K562 (cell line): ENCODE measurements around the gene CCDC9B. TPM values are rescaled to one million over a fixed set of nuclear protein-coding genes. Genes with fewer than 3 reads are reported as not detected.

Experiments used
- ATAC-seq: fragments of 200-7000 bp; cut with Tn5 transposase; 3 replicates; pipeline ENCODE4 v1.9.1; 2020; ENCODE audit warnings: moderate library complexity
- BruUV-seq: library from RNA; stranded (reverse); fragments of 400-500 nt; replicated peaks from 2 replicates; lab custom pipeline; 2021; lab: Mats Ljungman, UMichigan
- CTCF ChIA-PET: fragments of 300-600 bp; formaldehyde crosslinking; extraction: SDS; loops from one replicate; lab custom pipeline; 2021; ENCODE audit warnings: low intra/inter-chr PET ratio; lab: Yijun Ruan, JAX
- POLR2A ChIA-PET: fragments of 300-600, 350-650 bp; sonication (Branson Sonifier 250); formaldehyde crosslinking; extraction: SDS; loops from one replicate; lab custom pipeline; 2021; ENCODE audit warnings: antibody characterized with exemption, inconsistent platforms; lab: Yijun Ruan, JAX
- DNase-seq, 4 experiments: peaks; one replicate each; pipeline versions ENCODE4 v3.0.0 to v3.0.0-alpha.2; 2011 to 2018; ENCODE audit warnings: low spot score in 3 of 4, mixed read lengths in 3 of 4; ENCODE audit errors: extremely low read depth in 1 of 4
- FAIRE-seq: peaks from 2 replicates; lab custom pipeline; 2011; peaks lifted over from hg19 to GRCh38; lab: Jason Lieb, UNC
- H2AFZ ChIP-seq: 2 replicates; pipeline ENCODE4 v1.6.0; 2011; ENCODE audit warnings: low read depth, low read length, control low read depth, inconsistent platforms
- H3K27ac ChIP-seq: fragments of 200-600 bp; 3 replicates; pipeline ENCODE4 v1.8.0; 2011; ENCODE audit warnings: low read depth, mild to moderate bottlenecking, control low read depth, inconsistent platforms, low read length, moderate library complexity, mixed read lengths; ENCODE audit errors: extremely low read depth
- H3K27me3 ChIP-seq, 2 experiments: fragments of 300-600 bp in 1 of 2; 2 replicates in 1 of 2; 3 replicates in 1 of 2; pipeline versions ENCODE4 v1.6.0 to v1.8.0; 2011; ENCODE audit warnings: inconsistent platforms in 2 of 2, low read length in 2 of 2, mild to moderate bottlenecking in 1 of 2, mixed read lengths in 1 of 2, moderate library complexity in 1 of 2; ENCODE audit not compliant: control insufficient read depth in 2 of 2, insufficient read depth in 2 of 2
- H3K36me3 ChIP-seq: fragments of 300-600 bp; 3 replicates; pipeline ENCODE4 v1.8.0; 2011; ENCODE audit warnings: mild to moderate bottlenecking, low read length, inconsistent platforms; ENCODE audit not compliant: control insufficient read depth, insufficient read depth
- H3K4me1 ChIP-seq, 2 experiments: fragments of 200-600 bp in 1 of 2; replicated peaks in 1 of 2; 2 replicates in 1 of 2; 3 replicates in 1 of 2; pipeline versions ENCODE4 v1.5.1 to v1.8.0; 2011; ENCODE audit warnings: inconsistent platforms in 2 of 2, low read length in 2 of 2, mild to moderate bottlenecking in 1 of 2, mixed read lengths in 1 of 2, moderate library complexity in 1 of 2; ENCODE audit not compliant: control insufficient read depth in 2 of 2, insufficient read depth in 2 of 2
- H3K4me2 ChIP-seq: 2 replicates; pipeline ENCODE4 v1.6.1; 2011; ENCODE audit warnings: low read length, control low read depth, inconsistent platforms, mixed read lengths; ENCODE audit not compliant: insufficient read depth
- H3K4me3 ChIP-seq: fragments of 200-600 bp; sonication (generic), shearing (Covaris generic); 2 replicates; pipeline ENCODE4 v1.5.1; 2016; ENCODE audit warnings: control low read depth, inconsistent platforms
- H3K79me2 ChIP-seq: fragments of 200-600 bp; 3 replicates; pipeline ENCODE4 v1.8.0; 2011; ENCODE audit warnings: low read length, inconsistent platforms; ENCODE audit not compliant: control insufficient read depth, insufficient read depth
- H3K9ac ChIP-seq, 2 experiments: 2 replicates each; pipeline versions ENCODE4 v1.6.0 to v1.6.1; 2011; ENCODE audit warnings: low read depth in 2 of 2, low read length in 2 of 2, control low read depth in 1 of 2, inconsistent platforms in 1 of 2, mild to moderate bottlenecking in 1 of 2, mixed read lengths in 1 of 2; ENCODE audit not compliant: insufficient read depth in 1 of 2
- H3K9me1 ChIP-seq: one replicate; pipeline ENCODE4 v1.6.0; 2011; ENCODE audit warnings: inconsistent platforms, mild to moderate bottlenecking, low read length, moderate library complexity; ENCODE audit not compliant: control insufficient read depth, insufficient read depth
- H3K9me3 ChIP-seq: replicated peaks from 2 replicates; pipeline ENCODE4 v1.5.1; 2011; ENCODE audit warnings: low read depth, low read length, inconsistent platforms; ENCODE audit not compliant: control insufficient read depth, insufficient read depth
- H4K20me1 ChIP-seq: replicated peaks from 2 replicates; pipeline ENCODE4 v1.6.1; 2011; ENCODE audit warnings: low read length, inconsistent platforms, mixed read lengths; ENCODE audit not compliant: control insufficient read depth, insufficient read depth
- DLX4 ChIP-seq: fragments of 250-450 bp; sonication (Bioruptor Pico); IDR thresholded peaks from 2 replicates; pipeline ENCODE4 v1.6.1; 2021; ENCODE audit warnings: mild to moderate bottlenecking
- E2F3 ChIP-seq: fragments of 250-450 bp; sonication (Bioruptor Pico); IDR thresholded peaks from 2 replicates; pipeline ENCODE4 v1.4.0; 2020; ENCODE audit warnings: mild to moderate bottlenecking
- FUS ChIP-seq: fragments of 200-400 bp; formaldehyde crosslinking; optimal IDR thresholded peaks from 2 replicates; pipeline ENCODE3; 2017; ENCODE audit warnings: low read depth, low read length
- HDAC6 ChIP-seq: IDR thresholded peaks from 2 replicates; pipeline ENCODE4 v1.6.1; 2012; ENCODE audit warnings: low read depth, mild to moderate bottlenecking, control low read depth, inconsistent platforms, low read length, moderate library complexity
- HIVEP1 ChIP-seq: fragments of 250-450 bp; sonication (Bioruptor Pico); IDR thresholded peaks from 2 replicates; pipeline ENCODE4 v1.4.0; 2020; ENCODE audit warnings: mild to moderate bottlenecking
- KDM5B ChIP-seq: fragments of 200-600 bp; sonication (generic); IDR thresholded peaks from 2 replicates; pipeline ENCODE4 v1.6.1; 2012; ENCODE audit warnings: low read depth, mild to moderate bottlenecking, moderate library complexity, low read length, control low read depth, inconsistent platforms; ENCODE audit not compliant: insufficient replicate concordance
- ZSCAN29 ChIP-seq: fragments of 450-650 bp; IDR thresholded peaks from 2 replicates; pipeline ENCODE4 v1.6.1; 2017
- WGBS: fragments of 100-300 bp; shearing (Covaris generic); methylation state at CpG from one replicate; pipeline ENCODE4 v1.1.6; 2016; ENCODE audit warnings: low coverage, mixed read lengths; ENCODE audit not compliant: insufficient coverage; ENCODE audit errors: missing lambda C conversion rate; 5-methylcytosine and 5-hydroxymethylcytosine counted together
- in situ Hi-C: fragments of 300-500 bp; cut with MboI; formaldehyde crosslinking; loops from 4 replicates; pipeline ENCODE4 v1.15.0; 2018; ENCODE audit warnings: inconsistent platforms, mixed read lengths
- intact Hi-C: fragments of 100-400 bp; cut with micrococcal nuclease; formaldehyde crosslinking; loops from 2 replicates; pipeline ENCODE4 v1.14.2; 2022
- polyA plus RNA-seq, 8 experiments: library from polyadenylated mRNA; depleted of rRNA in 4 of 8; stranded (reverse) in 5 of 8; unstranded in 3 of 8; fragments of >200 nt; fragmentation: Nextera tagmentation in 2 of 8; fragmentation: Illumina TruSeq in 1 of 8; extraction: Ambion mirVana in 2 of 8; extraction: Trizol in 1 of 8; gene quantifications; 2 replicates each; pipeline versions ENCODE4 v1.2.1 to v1.2.3, GENCODE V29; 2011 to 2014; ENCODE audit warnings: inconsistent platforms in 1 of 8, missing spikeins in 1 of 8
- total RNA-seq, 7 experiments: library from RNA; depleted of rRNA in 6 of 7; stranded (reverse); fragments of >200 nt in 6 of 7; fragmentation: Illumina TruSeq in 2 of 7; extraction: Trizol in 2 of 7; gene quantifications; 2 replicates each; pipeline versions ENCODE4 v1.2.1 to v1.2.3, GENCODE V29; 2011 to 2021; ENCODE audit warnings: low replicate concordance in 1 of 7

The CCDC9B gene
- total and polyA plus RNA-seq, 9 of the 15 experiments (the other 6 are each of a cell fraction or from before 2014, with no cell fraction given): 0.01 to 0.47 (median 0.15) TPM; not detected in 1

DNA sequence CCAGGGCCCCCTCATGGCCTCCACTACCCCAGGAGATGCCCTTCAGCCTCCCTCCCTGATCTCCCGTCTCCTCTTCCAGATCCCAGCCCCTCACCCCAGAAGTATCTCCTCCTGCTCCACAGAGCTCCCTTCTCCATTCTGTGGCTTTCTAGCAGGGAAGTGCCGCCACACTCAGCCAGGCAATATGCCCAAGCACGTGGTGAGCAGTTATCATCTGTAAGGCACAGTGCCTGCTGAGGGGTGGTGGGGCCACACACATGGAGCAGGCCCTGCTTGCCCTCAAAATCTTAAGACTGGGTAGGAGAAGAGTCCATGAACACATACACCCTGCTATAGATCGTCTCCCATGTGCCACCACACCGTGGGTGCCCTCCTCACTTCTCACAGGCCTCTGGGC lies 7.7 kb upstream of the CCDC9B start:
- H3K4me1 ChIP-seq: peaks cover under 1 to 10% of the 10 kb centered on the region in 2 experiments; a peak in 3 of 5 replicates
- no peaks in the 10 kb centered on the region; the same call in 1 of the 2 replicates for H3K9me3 ChIP-seq
- H3K36me3 ChIP-seq: no peaks in the 10 kb centered on the region
- no peak overlapping the region for H3K4me3 ChIP-seq
- ATAC-seq: no peak
- no peaks in the 10 kb centered on the region for H3K27me3 ChIP-seq
- no peaks in the 10 kb centered on the region for H3K9me1 ChIP-seq
- no peak overlapping the region for H2AFZ ChIP-seq
- intact Hi-C loops: no loop called here
- POLR2A ChIA-PET: no interaction called here
- no TSS peak for BruUV-seq
- WGBS: 50% methylated on average over 5 of the region's 5 CpGs
- in situ Hi-C loops: loop anchor here (5.0 to 10.0 kb wide), 2 partner anchors 74 to 536 kb away; no protein-coding TSS in a partner anchor
- no peak for DNase-seq
- CTCF ChIA-PET: interaction anchor here (1.4 kb wide), 1 partner anchor 9 kb away, joined by 4 read pairs; the partner anchor contains the start of gene DISP2
- no peak overlapping the region for H3K4me2 ChIP-seq
- no peak overlapping the region for H3K27ac ChIP-seq
- TF ChIP-seq DLX4 (CRISPR knock-in tag) (no peak), FUS (no peak), KDM5B (no peak), ZSCAN29 (no peak), HIVEP1 (CRISPR knock-in tag) (no peak), E2F3 (CRISPR knock-in tag) (no peak), HDAC6 (no peak)
- TF ChIP-seq, all 486 proteins: peak for 0
- no peaks in the 10 kb centered on the region for H3K79me2 ChIP-seq
- H3K9ac ChIP-seq: peak overlapping the region in 1 of 2 experiments; percentile 60; a peak in 1 of 4 replicates
- H4K20me1 ChIP-seq: no peaks in the 10 kb centered on the region; the same call in 1 of the 2 replicates
- FAIRE-seq: no peak
